NT2/D1 (cell line): ENCODE measurements around the gene TRAF3IP1.
"Not testable (repeated sequence)": the region's sequence is repeated elsewhere in the genome, so short reads cannot be mapped to it uniquely, and the experiment has no call there.

Experiments used
- SUZ12 ChIP-seq: IDR thresholded peaks from 2 replicates; pipeline ENCODE4 v1.6.1; 2011; ENCODE audit not compliant: insufficient read length, insufficient read depth; ENCODE audit errors: extremely low read depth
- YY1 ChIP-seq: IDR thresholded peaks from 2 replicates; pipeline ENCODE4 v1.6.1; 2011; ENCODE audit not compliant: insufficient read length, insufficient read depth
- ZNF274 ChIP-seq: IDR thresholded peaks from 2 replicates; pipeline ENCODE4 v1.6.1; 2011; ENCODE audit warnings: mild to moderate bottlenecking, low read depth, low read length

DNA sequence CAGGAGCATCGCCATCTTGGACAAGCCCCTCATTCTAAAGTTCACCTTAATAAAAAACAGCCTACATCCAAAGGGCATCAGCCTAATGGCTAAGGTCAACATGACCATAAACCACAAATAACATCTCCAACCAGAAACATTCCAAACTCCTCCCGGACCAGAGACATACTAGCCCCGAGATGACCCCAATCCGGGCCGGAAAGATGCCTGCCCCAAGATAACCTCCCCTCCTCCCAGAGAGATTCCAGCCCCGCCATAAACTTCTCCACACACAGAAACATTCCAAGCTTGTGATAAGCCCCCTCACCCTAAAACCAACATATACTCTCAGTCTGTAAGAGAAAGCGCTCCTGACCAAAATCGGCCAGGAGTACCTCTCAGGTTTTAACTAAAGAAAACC lies 48.6 kb upstream of the TRAF3IP1 start:
- not testable (repeated sequence) for TF ChIP-seq YY1, SUZ12, ZNF274
